Tibial artery (tissue), 4 donors: ENCODE data around the gene THSD4.

Source experiments
- DNase-seq, 2 donors: peaks; one replicate each; pipeline ENCODE4 v3.0.0-alpha.2; 2019
- H3K27ac ChIP-seq, 2 donors: fragments of 200-600 bp; sonication (generic) in 1 of 2; 1 replicate in 1 of 2; 2 replicates in 1 of 2; pipeline ENCODE4 v1.5.1; 2018 to 2019; ENCODE audit warnings: mild to moderate bottlenecking in 1 of 2
- H3K27me3 ChIP-seq, 2 donors: fragments of 200-600 bp; sonication (generic) in 1 of 2; one replicate each; pipeline versions ENCODE4 v1.5.1 to v1.6.0; 2016 to 2019
- H3K36me3 ChIP-seq, 3 donors: fragments of 200-600 bp; sonication (generic) in 2 of 3; one replicate each; pipeline ENCODE4 v1.5.1; 2016 to 2019; ENCODE audit warnings: mild to moderate bottlenecking in 2 of 3
- H3K4me1 ChIP-seq, 4 donors: fragments of 200-600 bp; sonication (generic) in 2 of 4; 1 replicate in 3 of 4; 2 replicates in 1 of 4; pipeline ENCODE4 v1.5.1; 2016 to 2019
- H3K4me3 ChIP-seq, 2 donors: fragments of 200-600 bp; sonication (generic) in 1 of 2; 1 replicate in 1 of 2; 2 replicates in 1 of 2; pipeline ENCODE4 v1.5.1; 2018 to 2019; ENCODE audit warnings: mild to moderate bottlenecking in 2 of 2
- H3K9me3 ChIP-seq, 3 donors: fragments of 200-600 bp; sonication (generic) in 1 of 3; one replicate each; pipeline ENCODE4 v1.5.1; 2016 to 2019
- intact Hi-C: fragments of 100-400 bp; cut with DNase I; formaldehyde crosslinking; loops from one replicate; pipeline ENCODE4 v1.15.0; 2023; ENCODE audit warnings: low total_unique reads
- TF ChIP-seq, protein P1 (sequence below), 2 experiments: fragments of 200-600 bp in 1 of 2; fragments of 450-650 bp in 1 of 2; IDR thresholded peaks; one replicate each; pipeline ENCODE4 v1.5.1; 2017 to 2019; ENCODE audit warnings: antibody characterized with exemption in 2 of 2, mild to moderate bottlenecking in 1 of 2, moderate library complexity in 1 of 2

The THSD4 gene

DNA sequence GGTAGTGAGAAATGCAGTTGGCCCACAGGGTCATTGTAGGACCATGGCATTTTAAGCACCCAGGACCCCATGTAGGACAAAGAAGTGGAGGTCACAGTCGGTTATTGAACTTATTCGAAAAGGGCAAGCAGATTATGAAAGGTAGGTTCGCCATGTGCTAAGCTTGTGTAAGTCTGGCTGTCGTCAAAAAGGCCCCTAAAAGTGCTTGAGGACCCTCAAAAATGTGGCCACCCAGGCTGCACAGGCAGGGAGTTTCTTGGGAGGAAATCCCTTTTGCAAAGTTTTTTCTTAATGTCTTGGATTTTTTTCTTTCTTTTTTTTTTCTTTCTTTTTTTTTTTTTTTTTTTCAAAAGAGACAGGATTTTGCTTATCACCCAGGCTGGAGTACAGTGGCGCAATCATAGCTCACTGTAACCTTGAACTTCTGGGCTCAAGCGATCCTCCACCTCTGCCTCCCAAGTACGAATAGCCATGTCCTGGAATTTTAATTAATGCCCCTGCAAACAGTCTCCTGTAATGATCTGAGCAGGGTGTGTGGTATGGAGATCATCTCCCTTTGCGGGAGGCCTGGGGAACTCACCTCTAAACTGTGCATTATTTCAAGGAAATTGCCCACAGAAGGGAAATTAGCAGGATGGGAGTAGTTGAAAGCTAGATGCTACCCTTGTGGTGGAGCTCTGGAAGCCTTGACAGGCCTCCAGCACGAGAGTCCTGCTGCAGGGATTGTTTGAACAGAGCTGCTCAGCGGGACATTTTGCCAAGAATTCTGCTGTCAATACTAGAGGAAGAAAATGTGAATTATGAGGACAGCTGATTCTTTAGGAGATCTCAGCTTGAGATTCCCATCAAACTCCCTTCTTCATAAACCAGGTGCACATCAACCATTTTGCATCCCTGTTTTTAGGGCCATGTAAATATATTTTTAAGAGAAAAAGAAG is 28.4 kb downstream of the THSD4 start:
- TF ChIP-seq, protein P1, sequence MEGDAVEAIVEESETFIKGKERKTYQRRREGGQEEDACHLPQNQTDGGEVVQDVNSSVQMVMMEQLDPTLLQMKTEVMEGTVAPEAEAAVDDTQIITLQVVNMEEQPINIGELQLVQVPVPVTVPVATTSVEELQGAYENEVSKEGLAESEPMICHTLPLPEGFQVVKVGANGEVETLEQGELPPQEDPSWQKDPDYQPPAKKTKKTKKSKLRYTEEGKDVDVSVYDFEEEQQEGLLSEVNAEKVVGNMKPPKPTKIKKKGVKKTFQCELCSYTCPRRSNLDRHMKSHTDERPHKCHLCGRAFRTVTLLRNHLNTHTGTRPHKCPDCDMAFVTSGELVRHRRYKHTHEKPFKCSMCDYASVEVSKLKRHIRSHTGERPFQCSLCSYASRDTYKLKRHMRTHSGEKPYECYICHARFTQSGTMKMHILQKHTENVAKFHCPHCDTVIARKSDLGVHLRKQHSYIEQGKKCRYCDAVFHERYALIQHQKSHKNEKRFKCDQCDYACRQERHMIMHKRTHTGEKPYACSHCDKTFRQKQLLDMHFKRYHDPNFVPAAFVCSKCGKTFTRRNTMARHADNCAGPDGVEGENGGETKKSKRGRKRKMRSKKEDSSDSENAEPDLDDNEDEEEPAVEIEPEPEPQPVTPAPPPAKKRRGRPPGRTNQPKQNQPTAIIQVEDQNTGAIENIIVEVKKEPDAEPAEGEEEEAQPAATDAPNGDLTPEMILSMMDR (IDR thresholded peaks at IDR 0.05), result no peak
- Histone ChIP-seq H3K9me3 (no peaks in the 10 kb centered on the region), H3K4me3 (no peak overlapping the region), H3K27ac (no peak overlapping the region), H3K36me3 (no peaks in the 10 kb centered on the region), H3K4me1 (peaks cover 0 to 9% (median 4%) of the 10 kb centered on the region in 4 donors), H3K27me3 (no peaks in the 10 kb centered on the region)
- DNase-seq, result no peak
- intact Hi-C loops, result no loop called here

DNA sequence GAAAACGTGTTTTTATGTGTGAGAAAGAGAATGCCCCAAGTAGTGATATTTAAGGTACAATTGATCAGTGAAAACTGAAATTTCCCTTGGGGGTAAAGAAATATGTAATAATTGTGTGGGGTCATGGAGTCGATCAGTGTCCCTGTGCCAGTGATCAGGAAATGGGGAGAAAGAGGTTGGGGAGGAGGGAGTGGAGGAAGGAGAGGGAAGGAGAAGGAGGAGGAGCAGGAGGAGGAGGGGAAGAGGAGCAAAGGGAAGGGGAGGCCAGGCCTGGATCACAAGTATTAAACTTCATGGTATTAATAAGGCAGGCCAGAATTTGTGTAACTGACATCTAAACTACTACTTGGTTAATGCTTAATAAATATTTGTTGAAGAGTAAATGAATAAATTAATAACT is 30.4 kb downstream of the THSD4 start:
- intact Hi-C loops, result no loop called here
- no peak overlapping the region for H3K4me3 ChIP-seq
- peaks cover 0 to 23% (median 15%) of the 10 kb centered on the region in 4 donors for H3K4me1 ChIP-seq
- no peaks in the 10 kb centered on the region for H3K36me3 ChIP-seq
- no peak overlapping the region for H3K27ac ChIP-seq
- TF ChIP-seq, protein P1 (IDR thresholded peaks at IDR 0.05), result no peak
- H3K9me3 ChIP-seq, result no peaks in the 10 kb centered on the region
- no peaks in the 10 kb centered on the region for H3K27me3 ChIP-seq
- DNase-seq, result no peak

DNA sequence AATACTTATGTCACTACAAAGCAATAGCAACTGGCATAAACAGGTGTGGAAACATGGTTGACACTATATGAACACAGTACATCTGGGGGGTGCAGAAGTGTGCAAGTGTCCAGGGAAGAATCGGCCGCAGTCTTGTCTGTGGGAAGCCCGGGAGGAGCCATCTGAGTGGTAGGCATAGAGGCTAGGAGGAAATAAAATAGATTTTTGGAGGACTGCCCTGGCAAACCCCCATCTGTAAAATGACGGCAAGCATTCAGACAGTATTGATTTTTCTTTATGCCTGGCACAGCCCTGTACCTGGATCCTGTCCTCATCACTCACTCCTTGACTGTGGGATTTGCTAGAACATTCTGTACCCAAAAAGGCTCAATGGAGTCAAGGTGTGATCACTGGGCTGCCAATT is 31.3 kb downstream of the THSD4 start:
- Histone ChIP-seq H3K27ac (no peak overlapping the region), H3K4me3 (no peak overlapping the region), H3K27me3 (no peaks in the 10 kb centered on the region), H3K9me3 (no peaks in the 10 kb centered on the region), H3K36me3 (no peaks in the 10 kb centered on the region), H3K4me1 (peaks cover 0 to 31% (median 22%) of the 10 kb centered on the region in 4 donors)
- DNase-seq, result no peak
- intact Hi-C loops, result no loop called here
- TF ChIP-seq, protein P1 (IDR thresholded peaks at IDR 0.05), result no peak

DNA sequence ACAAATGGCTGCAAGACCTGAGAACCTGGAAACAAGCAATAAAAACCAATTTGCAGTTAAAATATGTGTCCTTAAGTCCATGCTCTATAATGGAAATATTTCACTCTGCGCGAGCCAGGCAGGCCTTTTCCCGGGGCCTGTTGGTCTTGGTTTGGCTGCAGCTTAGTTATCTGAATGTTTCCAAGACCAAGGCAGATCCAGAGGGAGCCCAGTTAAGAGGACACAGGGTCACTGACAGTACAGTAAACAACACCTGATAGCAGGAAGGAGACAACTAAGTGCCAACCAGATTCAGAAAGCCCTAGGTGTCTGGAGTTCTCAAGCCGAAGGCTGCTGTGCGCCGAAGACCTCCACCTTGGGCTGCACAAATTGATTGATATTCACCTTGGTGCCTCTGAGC is 32.8 kb downstream of the THSD4 start:
- Histone ChIP-seq H3K4me1 (peaks cover 0 to 31% (median 22%) of the 10 kb centered on the region in 4 donors), H3K9me3 (no peaks in the 10 kb centered on the region), H3K27ac (no peak overlapping the region), H3K36me3 (no peaks in the 10 kb centered on the region), H3K27me3 (no peaks in the 10 kb centered on the region), H3K4me3 (no peak overlapping the region)
- intact Hi-C loops, result no loop called here
- TF ChIP-seq, protein P1 (IDR thresholded peaks at IDR 0.05), result no peak
- no peak for DNase-seq

DNA sequence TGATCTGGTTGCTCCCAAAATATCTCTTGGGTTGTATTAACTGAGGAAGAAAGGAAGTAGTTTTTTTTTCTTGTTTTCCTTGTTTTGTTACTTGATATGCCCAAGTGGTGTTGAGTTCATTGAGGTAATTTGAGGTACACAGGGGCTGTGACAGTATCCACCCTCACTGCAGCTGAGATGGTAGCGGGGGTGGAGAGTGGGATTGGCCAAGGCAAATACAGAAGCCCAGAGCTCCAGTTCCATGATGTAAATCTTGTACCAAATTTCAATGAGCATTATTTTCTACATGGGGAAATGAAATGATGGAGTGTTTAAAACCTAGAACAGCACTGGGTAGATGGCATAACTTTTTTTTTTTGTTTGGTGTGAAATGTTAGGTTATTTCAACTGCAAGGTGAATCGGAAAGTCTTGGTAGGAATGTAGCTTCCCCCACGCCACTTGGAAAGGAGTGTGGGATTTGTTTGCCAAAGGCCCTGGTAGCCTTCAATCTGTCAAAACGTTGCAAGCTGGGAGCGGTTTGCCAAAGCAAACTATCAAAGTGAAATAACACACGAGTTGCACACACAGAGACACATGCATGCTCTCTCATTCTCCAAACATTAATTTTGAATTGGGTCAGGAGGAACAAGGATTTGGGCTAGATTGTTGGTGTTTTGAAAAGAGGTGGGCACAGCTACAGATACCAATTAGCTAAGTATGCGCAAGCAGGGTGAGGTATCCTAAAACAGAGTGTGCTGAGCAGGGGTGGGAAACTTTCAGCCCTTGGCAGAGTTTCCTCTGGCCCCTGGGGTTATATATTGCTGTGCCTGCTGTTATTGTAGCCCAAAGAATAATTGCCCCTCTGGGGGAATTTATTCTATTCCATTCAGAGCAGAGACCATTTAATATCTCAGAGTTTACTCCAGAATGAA is 34.6 kb downstream of the THSD4 start:
- H3K36me3 ChIP-seq, result no peaks in the 10 kb centered on the region
- TF ChIP-seq, protein P1 (IDR thresholded peaks at IDR 0.05), result no peak
- intact Hi-C loops, result no loop called here
- no peaks in the 10 kb centered on the region for H3K9me3 ChIP-seq
- no peak overlapping the region for H3K4me3 ChIP-seq
- no peak for DNase-seq
- H3K27ac ChIP-seq, result peak overlapping the region; percentile 33 to 52
- peaks cover 0 to 31% (median 22%) of the 10 kb centered on the region in 4 donors for H3K4me1 ChIP-seq
- H3K27me3 ChIP-seq, result no peaks in the 10 kb centered on the region
